Measurements from ENCODE around the gene CAMK1D. TPM values are rescaled to one million over a fixed set of nuclear protein-coding genes. Genes with fewer than 3 reads are reported as not detected.

CAMK1D gene
- total and polyA plus RNA-seq, 2 experiments from 2014 or later, result 4.6 to 7.2 TPM

DNA sequence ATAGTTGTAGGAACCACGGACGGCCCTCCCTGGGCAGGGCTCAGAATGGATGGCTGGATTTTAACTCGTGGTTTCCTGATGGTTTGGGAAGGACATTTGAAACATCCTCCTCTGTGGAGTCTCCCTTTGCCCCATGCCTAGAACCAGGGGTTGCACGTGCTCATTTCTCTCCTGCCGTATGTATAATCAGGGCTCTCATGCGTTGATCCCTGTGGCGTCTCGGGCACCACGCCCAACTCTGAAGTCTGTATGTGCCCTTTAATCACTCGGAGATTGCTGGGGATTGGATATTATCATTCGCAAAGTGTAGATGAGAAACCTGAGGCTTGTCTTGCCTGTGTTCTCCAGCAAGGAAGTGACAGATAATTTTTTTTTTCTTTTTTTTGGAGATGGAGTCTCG lies 257.1 kb downstream of the CAMK1D start (continued):
- TF ChIP-seq, protein P1, sequence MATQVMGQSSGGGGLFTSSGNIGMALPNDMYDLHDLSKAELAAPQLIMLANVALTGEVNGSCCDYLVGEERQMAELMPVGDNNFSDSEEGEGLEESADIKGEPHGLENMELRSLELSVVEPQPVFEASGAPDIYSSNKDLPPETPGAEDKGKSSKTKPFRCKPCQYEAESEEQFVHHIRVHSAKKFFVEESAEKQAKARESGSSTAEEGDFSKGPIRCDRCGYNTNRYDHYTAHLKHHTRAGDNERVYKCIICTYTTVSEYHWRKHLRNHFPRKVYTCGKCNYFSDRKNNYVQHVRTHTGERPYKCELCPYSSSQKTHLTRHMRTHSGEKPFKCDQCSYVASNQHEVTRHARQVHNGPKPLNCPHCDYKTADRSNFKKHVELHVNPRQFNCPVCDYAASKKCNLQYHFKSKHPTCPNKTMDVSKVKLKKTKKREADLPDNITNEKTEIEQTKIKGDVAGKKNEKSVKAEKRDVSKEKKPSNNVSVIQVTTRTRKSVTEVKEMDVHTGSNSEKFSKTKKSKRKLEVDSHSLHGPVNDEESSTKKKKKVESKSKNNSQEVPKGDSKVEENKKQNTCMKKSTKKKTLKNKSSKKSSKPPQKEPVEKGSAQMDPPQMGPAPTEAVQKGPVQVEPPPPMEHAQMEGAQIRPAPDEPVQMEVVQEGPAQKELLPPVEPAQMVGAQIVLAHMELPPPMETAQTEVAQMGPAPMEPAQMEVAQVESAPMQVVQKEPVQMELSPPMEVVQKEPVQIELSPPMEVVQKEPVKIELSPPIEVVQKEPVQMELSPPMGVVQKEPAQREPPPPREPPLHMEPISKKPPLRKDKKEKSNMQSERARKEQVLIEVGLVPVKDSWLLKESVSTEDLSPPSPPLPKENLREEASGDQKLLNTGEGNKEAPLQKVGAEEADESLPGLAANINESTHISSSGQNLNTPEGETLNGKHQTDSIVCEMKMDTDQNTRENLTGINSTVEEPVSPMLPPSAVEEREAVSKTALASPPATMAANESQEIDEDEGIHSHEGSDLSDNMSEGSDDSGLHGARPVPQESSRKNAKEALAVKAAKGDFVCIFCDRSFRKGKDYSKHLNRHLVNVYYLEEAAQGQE (IDR thresholded peaks at IDR 0.05; ENCODE audit: unreplicated experiment), result no peak
- TF ChIP-seq ZNF114 (CRISPR knock-in tag; IDR thresholded peaks at IDR 0.05), result no peak
- no peak for TF ChIP-seq EZH2 (IDR thresholded peaks at IDR 0.05; ENCODE audit: low read depth, unreplicated experiment)
- no peak for TF ChIP-seq STAT1 (IDR thresholded peaks at IDR 0.05; ENCODE audit: unreplicated experiment)

DNA sequence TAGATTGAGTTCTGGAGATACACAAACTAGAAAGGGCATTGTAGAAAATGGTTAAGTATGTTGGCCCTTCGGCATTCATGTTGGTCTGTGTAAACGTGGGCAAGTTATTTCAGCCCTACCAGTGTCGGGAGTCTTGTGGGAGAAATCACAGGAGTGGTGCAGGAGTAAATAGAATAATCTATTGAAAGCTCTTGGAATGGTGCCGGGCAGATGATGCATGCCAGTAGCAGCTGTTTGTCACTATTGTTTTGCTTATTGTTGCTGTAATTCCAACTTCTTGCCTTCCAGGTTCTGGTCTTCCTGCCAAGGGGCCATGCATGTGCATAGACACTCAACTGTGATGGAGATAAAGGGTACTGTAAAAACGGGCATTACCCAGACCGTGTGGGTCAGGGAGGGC lies 259.4 kb downstream of the CAMK1D start:
- no peaks in the 10 kb centered on the region for H3K27me3 ChIP-seq (ENCODE audit: insufficient read depth)
- no peaks in the 10 kb centered on the region for H3K9me2 ChIP-seq (ENCODE audit: insufficient read depth)
- H3K36me3 ChIP-seq (ENCODE audit: insufficient read depth), result no peaks in the 10 kb centered on the region
- no peak overlapping the region for H3K4me3 Mint-ChIP-seq
- no peaks in the 10 kb centered on the region for H3K4me1 ChIP-seq (ENCODE audit: insufficient read depth)
- H3K27ac Mint-ChIP-seq, result no peak overlapping the region
- peaks cover 3% of the 10 kb centered on the region; the same call in 1 of the 3 replicates for H3K4me1 Mint-ChIP-seq
- DNase-seq (ENCODE audit: low spot score), result no peak
- no peaks in the 10 kb centered on the region for H3K79me2 ChIP-seq (replicated peaks; ENCODE audit: insufficient read depth)
- no peaks in the 10 kb centered on the region; the same call in 1 of the 2 replicates for H4K20me1 ChIP-seq (replicated peaks; ENCODE audit: insufficient read depth)
- no peak for TF ChIP-seq ZNF331 (CRISPR knock-in tag; IDR thresholded peaks at IDR 0.05; ENCODE audit: low read depth)
- TF ChIP-seq, protein P2, sequence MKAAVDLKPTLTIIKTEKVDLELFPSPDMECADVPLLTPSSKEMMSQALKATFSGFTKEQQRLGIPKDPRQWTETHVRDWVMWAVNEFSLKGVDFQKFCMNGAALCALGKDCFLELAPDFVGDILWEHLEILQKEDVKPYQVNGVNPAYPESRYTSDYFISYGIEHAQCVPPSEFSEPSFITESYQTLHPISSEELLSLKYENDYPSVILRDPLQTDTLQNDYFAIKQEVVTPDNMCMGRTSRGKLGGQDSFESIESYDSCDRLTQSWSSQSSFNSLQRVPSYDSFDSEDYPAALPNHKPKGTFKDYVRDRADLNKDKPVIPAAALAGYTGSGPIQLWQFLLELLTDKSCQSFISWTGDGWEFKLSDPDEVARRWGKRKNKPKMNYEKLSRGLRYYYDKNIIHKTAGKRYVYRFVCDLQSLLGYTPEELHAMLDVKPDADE (IDR thresholded peaks at IDR 0.05), result no peak
- TF ChIP-seq NANOG (IDR thresholded peaks at IDR 0.05; ENCODE audit: borderline replicate concordance), result no peak
- no peaks in the 10 kb centered on the region for H3K9me3 Mint-ChIP-seq
- no peak overlapping the region for H3K27ac ChIP-seq (ENCODE audit: low read depth)
- H3K4me3 ChIP-seq, result no peak overlapping the region
- no peak for ATAC-seq
- no peak overlapping the region for H2AFZ ChIP-seq
- no peaks in the 10 kb centered on the region for H3K36me3 Mint-ChIP-seq (ENCODE audit: low read depth)
- no peaks in the 10 kb centered on the region for H3F3A ChIP-seq (replicated peaks; ENCODE audit: low read depth)
- peaks cover 3% of the 10 kb centered on the region for H3K27me3 Mint-ChIP-seq (ENCODE audit: insufficient read depth, low read depth, poor library complexity)
- H3K4me2 ChIP-seq, result no peak overlapping the region

DNA sequence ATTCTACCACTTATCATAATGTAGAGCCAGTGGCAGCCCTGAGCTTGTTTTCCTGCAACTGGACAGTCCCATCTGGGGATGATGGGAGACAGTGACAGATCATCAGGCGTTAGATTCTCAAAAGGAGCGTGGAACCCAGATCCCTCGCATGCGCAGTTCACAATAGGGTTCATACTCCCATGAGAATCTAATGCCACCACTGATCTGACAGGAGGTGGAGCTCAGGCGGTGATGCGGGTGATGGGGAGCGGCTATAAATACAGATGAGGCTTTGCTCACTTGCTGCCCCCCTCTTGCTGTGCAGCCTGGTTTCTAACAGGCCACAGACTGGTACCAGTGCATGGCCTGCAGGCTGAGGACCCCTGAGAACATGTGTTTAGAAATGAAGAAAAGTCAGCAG lies 260.1 kb downstream of the CAMK1D start:
- Histone ChIP-seq H2AFZ (no peak overlapping the region), H3K27me3 (ENCODE audit: insufficient read depth) (no peaks in the 10 kb centered on the region), H3K4me1 (ENCODE audit: insufficient read depth) (no peaks in the 10 kb centered on the region), H3F3A (replicated peaks; ENCODE audit: low read depth) (no peaks in the 10 kb centered on the region), H4K20me1 (replicated peaks; ENCODE audit: insufficient read depth) (no peaks in the 10 kb centered on the region; the same call in 1 of the 2 replicates), H3K9me2 (ENCODE audit: insufficient read depth) (no peaks in the 10 kb centered on the region), H3K79me2 (replicated peaks; ENCODE audit: insufficient read depth) (no peaks in the 10 kb centered on the region), H3K4me2 (no peak overlapping the region), H3K27ac (ENCODE audit: low read depth) (no peak overlapping the region), H3K36me3 (ENCODE audit: insufficient read depth) (no peaks in the 10 kb centered on the region), H3K4me3 (no peak overlapping the region)
- no peak for ATAC-seq
- H3K27me3 Mint-ChIP-seq (ENCODE audit: insufficient read depth, low read depth, poor library complexity), result peaks cover 3% of the 10 kb centered on the region
- H3K4me1 Mint-ChIP-seq, result peaks cover 3% of the 10 kb centered on the region; the same call in 1 of the 3 replicates
- H3K9me3 Mint-ChIP-seq, result no peaks in the 10 kb centered on the region
- no peak overlapping the region for H3K4me3 Mint-ChIP-seq
- no peaks in the 10 kb centered on the region for H3K36me3 Mint-ChIP-seq (ENCODE audit: low read depth)
- TF ChIP-seq NANOG (IDR thresholded peaks at IDR 0.05; ENCODE audit: borderline replicate concordance) (no peak), EZH2 (IDR thresholded peaks at IDR 0.05; ENCODE audit: low read depth, unreplicated experiment) (no peak), EZH2phosphoT487 (IDR thresholded peaks at IDR 0.05; ENCODE audit: unreplicated experiment) (no peak)
- TF ChIP-seq, protein P2 (IDR thresholded peaks at IDR 0.05), result no peak
- no peak for DNase-seq (ENCODE audit: low spot score)
- H3K27ac Mint-ChIP-seq, result no peak overlapping the region
